Islet precursor cell (in vitro differentiated cells): ENCODE data around the gene DNAJB5.
"Not testable (repeated sequence)": the region's sequence is repeated elsewhere in the genome, so short reads cannot be mapped to it uniquely, and the experiment has no call there.

Experiments
- DNase-seq: peaks from one replicate; pipeline ENCODE4 v3.0.0-alpha.2; 2018

The DNAJB5 gene

DNA sequence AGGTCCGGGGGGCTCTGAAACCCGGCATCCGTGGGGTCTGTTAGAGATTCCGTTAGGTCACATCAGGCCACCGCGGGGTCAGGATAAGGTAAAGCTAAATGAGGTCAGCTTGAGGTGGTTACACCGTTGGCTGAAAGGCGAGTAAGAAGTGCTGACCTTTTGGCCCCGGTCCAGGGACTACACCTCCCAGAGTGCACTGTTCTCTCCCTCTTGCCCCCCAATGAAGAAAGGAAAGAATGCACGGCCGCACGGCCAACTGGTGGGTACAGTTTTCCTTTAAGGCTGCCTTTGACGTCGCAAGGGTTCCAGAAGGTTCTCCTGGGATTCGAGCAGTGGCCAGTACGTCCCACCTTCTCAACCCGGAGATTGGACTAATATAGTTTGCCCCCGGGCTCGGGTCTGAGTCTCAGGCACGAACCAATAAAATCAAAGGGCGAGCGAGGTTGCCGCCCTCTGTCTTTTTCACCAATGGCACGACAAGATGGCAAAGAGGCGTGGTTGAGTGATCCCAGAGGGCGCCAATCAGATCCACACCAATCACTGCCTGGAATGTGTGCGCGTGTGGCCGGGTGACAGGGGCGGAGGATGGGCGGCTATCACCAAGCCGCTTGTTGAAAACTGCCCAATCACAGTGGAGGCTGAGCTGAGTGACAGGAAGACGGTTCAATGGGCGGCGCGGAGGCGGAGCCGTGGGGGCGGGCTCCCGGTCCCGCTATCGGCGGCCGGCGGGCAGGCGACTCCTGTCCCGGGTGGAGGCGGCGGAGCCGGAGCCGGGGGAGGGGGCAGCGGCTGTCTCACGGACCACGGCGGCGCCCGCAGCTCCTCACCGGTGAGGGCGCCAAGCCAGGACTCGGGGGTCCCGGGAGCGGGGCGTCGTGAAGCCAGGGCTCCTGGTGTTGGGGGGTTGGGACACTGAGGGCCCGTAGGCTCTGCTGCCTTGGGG is at the start of gene DNAJB5:
Gene DNAJB5, plus strand, starts transcription at position 743 of the 943 bp plus-strand sequence. CDS start 886 bp downstream, outside the sequence.
- peak; percentile 100 for DNase-seq

- DNase-seq: not testable (repeated sequence)
These were observed 49.6 kb upstream of the DNAJB5 start for GRCh38 chr9:34939989-34940388.

- DNase-seq: no peak
These were observed 41.1 kb upstream of the DNAJB5 start for GRCh38 chr9:34948451-34948850.

- no peak for DNase-seq
These were observed 35.3 kb upstream of the DNAJB5 start for GRCh38 chr9:34954225-34954624.

DNA sequence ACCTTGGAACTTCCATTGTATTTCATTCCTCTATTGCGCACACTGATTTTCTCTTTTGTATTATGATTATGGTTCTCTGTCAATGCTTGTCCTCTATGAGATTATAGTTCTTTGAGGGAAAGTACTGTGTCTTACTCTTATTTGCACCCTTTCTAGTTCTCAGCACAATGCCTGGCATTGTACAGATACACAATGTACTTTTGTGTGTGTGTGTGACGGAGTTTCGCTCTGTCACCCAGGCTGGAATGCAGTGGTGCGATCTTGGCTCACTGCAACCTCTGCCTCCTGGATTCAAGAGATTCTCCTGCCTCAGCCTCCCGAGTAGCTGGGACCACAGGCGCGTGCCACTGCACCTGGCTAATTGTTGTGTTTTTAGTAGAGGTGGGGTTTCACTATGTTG is 33.5 kb upstream of the DNAJB5 start:
- DNase-seq: not testable (repeated sequence)

DNA sequence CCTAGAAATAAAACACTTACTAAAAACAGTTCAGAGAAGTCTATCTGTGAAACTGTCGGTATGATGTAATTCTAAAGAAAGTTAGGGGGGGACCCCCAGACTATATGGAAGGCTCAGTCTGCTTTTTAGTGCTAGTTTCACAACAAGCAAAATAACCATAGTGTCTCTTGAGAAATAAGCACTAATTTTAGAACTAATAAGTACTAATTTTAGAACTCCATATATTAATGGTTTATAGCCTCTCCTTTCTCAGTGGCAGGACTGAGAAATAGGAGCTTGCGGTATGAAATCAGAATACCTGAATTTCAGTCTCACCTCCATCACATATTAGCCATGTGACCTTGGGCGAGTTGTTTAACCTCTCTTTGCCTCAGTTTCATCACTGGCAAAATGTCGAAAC is 32.9 kb upstream of the DNAJB5 start:
- DNase-seq: no peak

DNA sequence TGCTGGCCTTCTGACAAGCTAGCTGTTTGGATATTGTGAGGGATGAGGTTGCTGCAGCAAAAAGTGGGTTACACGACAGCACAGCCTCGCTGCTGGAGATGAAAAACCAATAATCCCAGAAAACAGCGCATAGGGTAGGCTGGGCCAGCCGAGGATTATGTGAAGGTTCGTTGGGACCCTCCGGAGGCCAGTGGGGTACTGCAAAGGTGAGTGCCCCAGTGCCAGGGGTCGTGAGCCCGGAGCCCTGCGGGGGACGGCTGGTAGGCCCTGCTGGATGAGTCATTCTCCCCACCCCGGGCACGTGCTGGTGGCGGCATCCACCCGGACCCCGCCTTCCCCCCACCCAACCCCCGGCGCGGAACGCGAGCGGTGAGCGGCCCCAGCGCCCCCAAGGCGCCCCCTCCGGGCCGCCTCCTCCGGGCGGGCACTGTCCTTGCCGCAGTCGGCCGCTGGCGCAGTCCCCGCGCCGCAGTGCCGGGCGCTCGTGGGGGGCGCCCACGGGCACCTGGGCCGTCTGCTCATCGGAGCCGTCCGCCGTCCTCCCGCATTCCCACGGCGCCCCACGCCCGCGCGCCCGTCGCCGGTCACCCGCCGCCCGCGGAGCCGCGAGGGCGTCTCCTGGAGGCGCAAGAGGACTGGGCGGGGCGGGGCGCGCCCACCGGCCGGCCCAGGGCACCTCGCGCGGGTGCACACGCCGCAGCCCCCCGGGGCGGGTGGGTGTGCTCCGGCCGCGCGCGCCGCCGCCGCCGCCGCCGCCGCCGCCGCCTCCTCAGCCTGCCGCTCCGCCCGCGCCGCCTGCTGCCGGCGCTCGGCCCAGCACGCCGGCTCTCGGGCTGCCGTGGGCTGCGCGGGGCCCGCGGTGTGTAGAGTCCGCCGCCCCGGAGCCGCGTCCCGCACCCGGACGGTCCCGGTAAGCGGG is 31.8 kb upstream of the DNAJB5 start, which contains the start of gene PHF24:
Gene PHF24, plus strand, starts transcription at position 794 of the 919 bp plus-strand sequence. CDS start 13,014 bp downstream, outside the sequence.
- DNase-seq: peak; percentile 63

DNA sequence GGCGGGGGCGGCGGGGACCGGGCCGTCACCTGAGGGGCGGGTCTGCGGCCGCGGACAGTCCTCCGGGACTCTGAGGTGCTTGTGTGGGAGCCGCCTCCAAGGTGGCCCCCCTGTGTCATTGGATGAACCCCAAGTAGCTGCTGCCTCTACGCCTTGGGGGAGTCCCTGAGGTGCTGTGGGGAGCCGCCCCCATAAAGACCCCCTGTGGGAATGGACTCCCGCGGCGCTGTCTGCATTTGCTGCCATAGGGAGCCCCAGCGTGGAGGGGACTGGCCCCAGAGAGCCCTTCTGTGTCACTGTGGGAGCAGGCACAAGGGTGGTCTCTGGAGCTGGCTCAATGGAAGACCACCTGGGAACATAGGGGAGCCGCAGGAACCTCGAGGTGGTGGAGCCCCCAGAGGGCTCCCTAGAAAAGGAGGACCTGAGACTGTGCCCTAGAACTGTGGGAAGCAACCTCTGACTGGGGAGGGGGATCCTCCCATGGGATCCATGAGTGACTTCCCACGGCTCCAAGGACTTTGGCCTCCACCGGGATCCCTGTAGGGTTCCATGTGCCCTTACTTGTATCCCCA is 31.0 kb upstream of the DNAJB5 start:
- no peak for DNase-seq

GRCh38 chr9:34959461-34959860 is 30.1 kb upstream of the DNAJB5 start:
- DNase-seq: no peak

DNA sequence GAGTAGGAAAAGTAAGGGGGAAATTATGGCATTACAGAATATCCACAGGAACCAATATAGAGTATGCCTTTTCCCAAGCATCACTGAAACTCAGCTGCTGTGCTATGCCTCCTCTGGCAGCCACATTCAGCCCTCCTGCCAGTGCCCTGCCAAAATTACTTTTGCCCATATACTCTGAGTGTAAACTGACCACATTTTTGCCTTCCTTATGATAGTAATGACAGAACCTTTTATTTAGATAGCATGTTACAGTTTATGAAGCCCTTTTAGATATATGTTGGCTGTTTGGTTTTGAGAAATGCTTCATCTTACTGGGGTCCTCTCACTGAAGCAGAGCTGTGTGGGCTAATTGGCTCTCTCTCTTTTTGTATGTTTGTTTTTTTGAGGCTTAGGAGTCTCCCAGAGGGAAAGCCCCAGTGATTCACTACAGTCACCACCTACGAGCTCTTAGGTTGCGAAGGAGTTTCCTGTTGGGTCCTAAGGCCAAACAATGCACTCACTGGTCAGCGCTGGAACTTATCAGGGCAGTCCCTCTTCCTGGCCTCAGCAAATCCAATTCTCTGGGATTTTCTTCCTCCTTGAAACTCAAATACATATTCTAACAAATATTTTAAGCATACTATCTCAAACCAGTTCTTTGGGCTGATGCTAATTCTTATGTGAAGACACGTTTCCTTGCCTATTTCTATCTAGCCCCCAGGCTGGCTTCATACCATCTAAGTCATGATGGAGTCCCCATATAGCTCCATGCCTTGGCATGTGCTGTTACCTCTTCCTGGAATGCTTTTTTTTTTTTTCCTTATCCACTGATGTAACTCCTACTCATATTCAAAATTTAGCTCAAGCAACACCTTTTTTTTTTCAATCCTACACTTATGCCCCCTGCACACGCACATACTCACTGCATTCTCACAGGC is 27.7 kb upstream of the DNAJB5 start:
- DNase-seq: peak; percentile 60

- DNase-seq: peak; percentile 13
These were observed 27.0 kb upstream of the DNAJB5 start for GRCh38 chr9:34962546-34962945.

DNA sequence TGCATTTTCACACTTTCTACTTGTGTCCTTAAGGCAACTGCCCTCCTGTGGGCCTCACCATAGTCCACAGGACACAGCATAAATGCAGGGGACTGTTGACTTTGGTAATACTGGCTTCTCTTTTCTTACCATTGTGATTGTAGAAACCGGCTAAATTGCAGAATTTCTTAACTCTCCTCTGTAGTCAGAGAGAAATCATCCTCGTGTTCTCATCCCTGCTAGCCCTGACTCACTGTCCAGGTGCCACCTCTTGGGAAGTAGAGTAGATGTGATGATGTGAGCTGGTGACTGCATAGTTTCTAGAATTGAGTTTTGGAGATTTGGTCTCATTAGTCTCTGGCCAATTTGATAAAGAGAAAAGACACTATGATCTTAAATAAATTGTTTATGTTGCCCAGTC is 26.0 kb upstream of the DNAJB5 start:
- DNase-seq: no peak

GRCh38 chr9:34964458-34964857 is 25.1 kb upstream of the DNAJB5 start:
- no peak for DNase-seq

DNA sequence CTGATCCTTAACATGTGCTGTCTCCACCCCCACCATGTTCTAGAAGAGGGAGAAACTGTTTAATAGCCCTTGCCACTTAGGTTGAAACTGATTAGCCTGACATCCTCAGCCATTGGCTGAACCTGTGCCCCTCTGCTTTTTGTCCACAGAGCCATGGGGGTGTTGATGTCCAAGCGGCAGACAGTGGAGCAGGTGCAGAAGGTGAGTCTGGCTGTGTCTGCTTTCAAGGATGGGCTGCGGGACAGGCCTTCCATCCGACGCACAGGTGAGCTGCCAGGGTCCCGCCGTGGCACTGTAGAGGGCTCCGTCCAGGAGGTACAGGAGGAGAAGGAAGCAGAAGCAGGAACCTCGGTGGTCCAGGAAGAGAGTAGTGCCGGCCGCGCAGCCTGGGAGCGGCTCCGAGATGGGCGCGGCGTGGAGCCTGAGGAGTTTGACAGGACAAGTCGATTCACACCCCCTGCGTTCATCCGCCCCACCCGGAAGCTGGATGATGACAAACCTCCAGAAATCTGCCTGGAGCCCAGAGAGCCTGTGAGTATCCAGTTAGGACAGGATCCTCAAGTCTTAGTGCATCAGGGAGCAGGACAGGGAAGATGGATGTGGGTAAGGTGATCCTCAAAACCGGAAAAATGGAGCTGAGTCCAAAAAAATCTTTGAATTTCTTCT is 18.3 kb upstream of the DNAJB5 start:
- DNase-seq: no peak

GRCh38 chr9:34974664-34975063 is 14.9 kb upstream of the DNAJB5 start:
- DNase-seq: no peak

GRCh38 chr9:34976441-34976840 is 13.1 kb upstream of the DNAJB5 start:
- peak; percentile 42 for DNase-seq

DNA sequence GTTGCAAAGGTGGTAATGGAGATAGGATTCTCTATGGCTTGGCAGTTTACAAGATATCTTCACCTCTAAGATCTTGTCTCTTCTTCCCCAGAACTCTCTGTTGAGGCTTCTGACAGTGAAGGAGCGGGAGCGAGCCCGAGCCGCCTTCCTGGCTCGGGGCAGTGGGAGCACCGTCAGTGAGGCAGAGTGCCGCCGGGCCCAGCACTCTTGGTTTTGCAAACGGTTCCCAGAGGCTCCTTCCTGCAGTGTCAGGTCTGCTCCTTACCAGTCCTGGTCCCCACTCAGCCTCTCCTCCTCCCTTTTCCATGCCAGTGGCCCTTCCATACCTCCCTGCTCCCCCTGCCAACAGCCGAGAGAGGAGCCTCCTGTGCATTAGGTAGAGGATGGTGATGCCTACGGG is 12.6 kb upstream of the DNAJB5 start:
- peak; percentile 38 for DNase-seq

DNA sequence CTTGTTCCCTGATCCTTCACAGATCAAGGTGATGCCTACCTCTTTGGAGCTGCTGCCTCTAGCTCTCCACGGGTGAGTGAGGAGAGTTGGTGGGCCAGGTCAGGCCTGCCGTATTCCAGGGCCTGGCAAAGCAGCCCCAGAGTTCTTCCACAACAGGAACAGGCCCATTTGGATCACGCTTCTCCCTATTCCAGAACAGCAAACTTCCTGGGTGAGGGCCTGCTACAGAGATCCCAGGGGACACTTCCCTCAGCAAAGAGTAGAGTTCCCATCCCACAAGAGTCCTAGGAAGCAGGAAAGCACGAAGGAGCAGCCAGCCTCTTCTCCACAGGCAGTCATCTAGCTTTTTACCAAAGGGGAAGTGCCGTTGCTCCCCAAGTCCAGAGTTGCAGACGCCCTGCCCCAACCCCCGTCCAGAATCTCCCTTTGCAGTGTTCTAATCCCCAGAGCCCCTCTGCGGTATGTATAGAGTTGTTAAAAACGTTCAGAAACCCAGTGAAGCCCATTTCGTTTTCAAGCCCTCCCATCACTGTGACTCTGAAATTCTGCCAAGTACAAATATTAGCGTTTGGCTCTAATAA is 9.3 kb upstream of the DNAJB5 start:
- DNase-seq: no peak

- no peak for DNase-seq
These were observed 7.2 kb upstream of the DNAJB5 start for GRCh38 chr9:34982361-34982760.

DNA sequence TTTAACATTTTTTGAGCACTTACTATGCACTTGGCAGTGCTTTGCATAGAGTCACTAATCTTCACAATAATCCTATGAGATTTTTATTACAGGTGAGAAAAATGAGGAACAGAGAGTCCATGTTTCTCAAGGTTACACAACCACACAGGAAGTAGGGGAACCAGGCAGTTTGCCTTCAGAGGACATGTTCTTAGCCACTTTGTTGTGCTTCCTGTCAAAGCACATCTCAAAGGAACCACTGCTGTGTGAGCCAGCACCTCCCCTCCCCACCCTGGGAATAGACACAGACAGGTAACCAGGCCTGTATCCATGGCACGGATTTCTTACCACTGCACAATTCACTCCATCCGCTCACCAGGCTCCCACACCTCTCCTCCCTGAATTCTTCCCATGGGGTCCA is 6.3 kb upstream of the DNAJB5 start:
- no peak for DNase-seq

DNA sequence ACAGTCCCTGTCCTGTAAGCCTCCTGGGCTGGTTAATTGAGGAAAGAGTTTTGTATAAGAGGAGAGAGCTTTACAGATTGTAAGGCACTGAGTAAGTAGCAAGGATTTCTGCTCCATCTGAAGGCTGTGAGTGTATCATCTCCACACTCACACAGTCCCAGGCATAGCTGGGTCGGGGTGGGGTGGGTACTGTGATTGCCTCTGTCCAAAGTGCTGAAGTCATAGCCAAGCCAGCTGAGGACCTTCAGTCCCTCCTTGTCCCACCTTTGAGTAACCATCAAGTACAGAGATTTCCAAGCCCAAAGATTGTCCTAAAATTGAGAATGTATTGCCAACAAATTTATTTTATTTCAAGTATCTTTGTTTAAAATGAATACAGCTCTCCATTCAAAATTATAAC is 5.5 kb upstream of the DNAJB5 start:
- peak; percentile 77 for DNase-seq
